GM23248 (cell line): Measurements from ENCODE around the gene LDB2.

Source experiments
- EZH2 ChIP-seq: fragments of 200-600 bp; sonication (generic); IDR thresholded peaks from 2 replicates; pipeline ENCODE4 v1.6.1; 2018; ENCODE audit warnings: antibody characterized with exemption, mild to moderate bottlenecking; ENCODE audit not compliant: insufficient read depth, poor library complexity, severe bottlenecking
- EZH2phosphoT487 ChIP-seq: fragments of 200-600 bp; sonication (generic); IDR thresholded peaks from 2 replicates; pipeline ENCODE4 v1.6.1; 2018; ENCODE audit warnings: antibody characterized with exemption, moderate library complexity, mild to moderate bottlenecking, low read depth; ENCODE audit not compliant: insufficient read depth

GRCh38 chr4:16692046-16692445 lies 206.4 kb downstream of the LDB2 start:
- TF ChIP-seq EZH2, result no peak
- TF ChIP-seq EZH2phosphoT487, result no peak
